Activated CD4-positive, alpha-beta T cell treated with anti-CD3 and anti-CD28 coated beads for 48 hours (primary cell): ENCODE measurements around the gene BHMT.
A peak's percentile ranks its signal among the peaks of the same experiment; 100 is the strongest.

Source experiments
- DNase-seq: peaks from one replicate; pipeline ENCODE4 v3.0.0-alpha.2; 2020

Gene BHMT, protein sequence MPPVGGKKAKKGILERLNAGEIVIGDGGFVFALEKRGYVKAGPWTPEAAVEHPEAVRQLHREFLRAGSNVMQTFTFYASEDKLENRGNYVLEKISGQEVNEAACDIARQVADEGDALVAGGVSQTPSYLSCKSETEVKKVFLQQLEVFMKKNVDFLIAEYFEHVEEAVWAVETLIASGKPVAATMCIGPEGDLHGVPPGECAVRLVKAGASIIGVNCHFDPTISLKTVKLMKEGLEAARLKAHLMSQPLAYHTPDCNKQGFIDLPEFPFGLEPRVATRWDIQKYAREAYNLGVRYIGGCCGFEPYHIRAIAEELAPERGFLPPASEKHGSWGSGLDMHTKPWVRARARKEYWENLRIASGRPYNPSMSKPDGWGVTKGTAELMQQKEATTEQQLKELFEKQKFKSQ

DNA sequence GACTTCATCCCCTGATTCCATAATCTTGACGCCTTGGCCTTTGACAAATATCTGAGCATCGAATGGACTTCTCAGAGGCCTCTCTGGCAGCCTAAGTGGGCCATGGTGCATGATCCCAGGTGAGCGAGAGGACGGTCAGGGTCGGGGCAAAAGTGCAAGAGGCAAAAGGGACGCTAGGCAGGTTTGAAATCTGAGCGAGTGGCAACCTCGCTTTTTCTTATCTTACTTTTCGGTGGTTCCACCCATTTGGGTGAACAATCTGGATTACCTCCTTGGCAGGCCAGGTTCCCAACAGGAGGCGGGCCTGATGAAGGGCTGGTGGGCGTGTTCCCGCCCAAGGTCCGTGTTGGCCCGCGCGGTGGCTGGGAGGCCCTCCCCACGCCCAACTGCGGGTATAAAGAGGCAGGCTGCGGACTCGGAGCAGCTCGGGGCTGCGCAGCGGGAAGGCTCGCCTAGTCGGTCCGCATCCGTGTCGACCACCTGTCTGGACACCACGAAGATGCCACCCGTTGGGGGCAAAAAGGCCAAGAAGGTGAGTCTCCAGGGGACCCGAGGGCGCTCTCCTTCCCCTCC lies at the start of gene BHMT:
Gene BHMT, plus strand, starts transcription at position 423 of the 573 bp plus-strand sequence. Its CDS starts 77 bp downstream, at position 500.
- DNase-seq: no peak

DNA sequence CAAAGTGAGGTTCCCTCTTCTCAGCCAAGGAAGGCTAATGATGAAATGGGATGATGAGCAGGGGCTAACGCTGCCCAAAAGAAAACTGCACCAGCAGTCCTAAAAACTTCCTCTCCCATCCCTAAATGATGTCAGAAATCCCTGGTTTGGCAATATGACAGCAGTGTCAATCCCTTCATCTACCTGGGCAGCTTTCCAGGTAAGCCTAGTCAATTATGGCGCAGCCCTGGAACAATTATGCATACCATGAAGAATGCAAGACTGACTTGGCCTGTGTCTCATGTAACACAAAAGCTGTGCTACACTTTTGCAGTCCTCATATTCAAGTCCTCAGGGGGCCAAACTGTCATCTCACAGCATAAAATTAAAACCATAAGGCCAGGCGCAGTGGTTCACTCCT lies 49.2 kb upstream of the BHMT start:
- no peak for DNase-seq

DNA sequence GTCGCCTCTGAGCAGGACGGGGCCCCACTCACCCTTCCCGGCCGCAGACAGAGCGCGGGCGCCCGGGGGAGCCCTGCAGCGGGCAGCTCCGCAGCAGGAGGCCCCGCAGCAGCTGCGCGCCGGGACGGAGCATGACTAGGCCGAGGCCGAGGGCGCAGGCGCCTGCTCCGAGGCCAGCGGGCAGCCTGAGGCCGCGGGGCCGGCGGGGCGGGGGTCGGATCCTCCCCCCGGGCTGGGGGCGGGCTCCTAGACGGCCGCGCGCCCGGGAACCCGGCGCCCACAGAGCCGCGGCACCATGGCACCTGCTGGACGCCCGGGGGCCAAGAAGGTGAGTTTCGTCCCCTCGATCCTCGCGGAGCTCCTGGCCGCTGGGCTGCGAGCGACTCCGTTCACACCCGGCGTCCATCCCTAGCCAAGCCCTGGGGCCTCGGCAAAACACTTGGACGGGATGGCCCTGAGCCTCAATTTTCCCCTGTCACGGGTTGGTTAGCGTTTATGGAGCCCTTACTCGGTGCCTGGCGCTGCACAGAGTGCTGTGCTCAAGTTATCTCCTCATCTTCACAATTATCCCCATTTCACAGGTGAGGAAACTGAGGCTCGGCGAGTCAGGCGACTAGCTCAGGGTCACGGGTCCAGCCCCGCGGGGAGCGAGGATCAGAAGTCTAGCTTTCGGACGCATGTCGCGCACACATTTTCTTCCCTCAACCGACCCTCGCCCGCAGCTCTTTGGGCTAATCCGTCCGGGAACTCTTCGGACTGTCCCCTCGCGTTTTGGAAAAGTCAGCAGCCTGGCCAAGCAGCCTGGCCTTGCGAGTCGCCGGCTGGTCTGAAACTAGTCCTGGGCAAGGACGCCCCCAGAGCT lies 41.9 kb upstream of the BHMT start, which contains the start of the genes BHMT2 and DMGDH:
Gene BHMT2, plus strand, starts transcription at position 280 of the 862 bp plus-strand sequence. Its CDS starts 16 bp downstream, at position 296.
Gene DMGDH, minus strand, starts transcription at position 187 of the 862 bp plus-strand sequence. Its CDS starts 54 bp downstream, at position 133.
- DNase-seq: no peak

GRCh38 chr5:79070350-79070667 lies 41.3 kb upstream of the BHMT start:
- no peak for DNase-seq

DNA sequence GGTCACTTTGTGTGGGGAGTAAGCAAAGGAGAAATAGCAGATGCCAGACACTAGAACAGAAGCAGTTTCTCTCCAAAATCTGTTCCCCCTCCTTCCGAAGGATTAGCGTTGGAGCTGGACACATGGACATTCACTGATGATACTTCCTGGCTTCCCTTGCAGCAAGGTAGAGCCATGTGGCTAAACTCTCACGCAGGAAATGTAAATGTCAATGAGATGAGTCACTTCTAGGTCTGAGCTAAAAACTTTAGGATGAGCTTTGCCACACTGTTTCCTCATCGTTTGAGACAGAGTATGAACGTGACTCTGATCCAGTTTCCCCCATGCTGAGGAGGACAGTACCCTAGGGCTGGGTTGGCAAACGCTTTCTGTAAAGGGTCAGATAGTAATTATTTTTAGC lies 37.0 kb upstream of the BHMT start:
- DNase-seq: no peak

DNA sequence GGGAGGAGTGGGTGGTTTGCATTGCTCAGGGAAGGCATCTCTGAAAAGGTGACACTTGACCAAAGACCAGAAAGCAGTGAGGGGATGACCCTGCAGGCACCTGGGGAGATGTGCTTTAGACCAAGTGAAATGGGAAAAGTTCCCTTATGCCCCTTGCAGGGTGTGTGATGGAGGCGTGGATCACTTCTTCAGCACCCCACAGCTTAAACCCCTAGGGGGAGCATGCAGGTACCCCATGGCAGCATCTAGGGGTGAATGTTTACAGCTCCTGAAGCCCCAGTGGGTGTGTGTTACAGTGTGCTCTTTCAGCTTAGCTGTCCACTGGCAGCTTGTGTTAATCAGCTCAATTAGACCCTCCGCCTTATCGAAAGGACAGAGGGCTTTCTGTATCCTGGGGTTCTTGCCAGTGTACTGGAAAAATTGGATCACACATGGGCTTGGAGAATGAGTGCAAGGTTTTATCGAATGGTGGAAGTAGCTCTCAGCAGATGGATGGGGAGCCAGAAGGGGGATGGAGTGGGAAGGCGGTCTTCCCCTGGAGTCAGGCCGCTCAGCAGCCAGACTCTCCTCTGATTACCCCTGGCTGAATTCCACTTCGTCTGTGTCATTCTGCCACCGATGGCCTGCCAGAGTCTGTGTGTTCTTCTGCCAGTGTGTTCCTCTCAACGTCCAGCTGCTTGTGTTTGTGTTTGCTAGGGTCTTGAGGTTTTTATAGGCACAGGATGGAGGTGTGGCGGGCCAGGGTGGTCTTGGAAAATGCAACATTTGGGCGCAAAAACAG lies 35.8 kb upstream of the BHMT start:
- DNase-seq: no peak

DNA sequence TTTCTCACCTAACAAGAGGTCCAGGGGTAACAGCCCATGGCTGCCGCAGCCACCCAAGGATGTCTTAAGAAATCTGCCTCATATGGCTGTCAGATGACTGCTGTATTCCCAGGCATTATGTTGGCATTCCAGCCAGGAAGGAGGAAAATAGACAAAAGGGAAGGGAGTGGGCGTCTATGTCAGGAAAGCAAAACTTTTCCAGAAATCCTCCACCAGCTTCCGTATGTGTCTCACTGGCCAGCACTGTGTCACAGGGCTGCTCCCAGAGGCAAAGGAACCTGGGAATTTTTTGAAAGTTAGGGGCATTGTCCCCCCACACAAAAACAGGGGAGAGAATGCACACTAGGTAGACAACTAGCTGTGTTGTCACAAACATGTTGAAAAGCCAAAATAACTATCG lies 34.8 kb upstream of the BHMT start:
- DNase-seq: no peak

DNA sequence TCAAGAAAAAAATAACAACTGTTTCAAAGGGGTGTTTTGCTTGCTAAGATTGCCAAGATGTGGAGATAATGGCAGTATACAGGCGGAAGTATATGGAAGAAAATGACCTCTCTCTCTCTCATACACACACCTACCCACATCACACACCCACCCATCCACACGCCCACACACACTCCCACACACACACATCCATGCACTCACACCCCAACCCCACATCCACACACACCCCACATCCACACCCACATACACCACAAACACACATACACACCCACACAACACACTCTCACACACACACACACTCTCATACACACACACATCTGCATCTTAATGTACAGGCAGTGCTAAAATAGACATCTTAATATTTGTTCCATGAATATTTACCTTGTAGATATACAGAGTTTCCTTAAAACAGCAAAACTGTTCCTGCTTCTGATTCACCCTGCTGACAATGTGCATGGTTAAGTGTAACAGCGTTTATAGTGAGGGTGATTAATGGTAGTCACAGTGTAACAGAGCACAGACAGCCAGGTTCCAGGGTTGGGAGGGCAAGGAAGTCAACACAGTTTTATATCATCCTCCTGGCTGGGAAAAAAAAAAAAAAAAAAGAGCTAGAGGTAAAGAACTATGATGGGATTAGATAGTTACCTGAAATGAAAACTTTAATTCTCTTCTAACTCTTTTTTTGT lies 33.8 kb upstream of the BHMT start:
- DNase-seq: no peak

DNA sequence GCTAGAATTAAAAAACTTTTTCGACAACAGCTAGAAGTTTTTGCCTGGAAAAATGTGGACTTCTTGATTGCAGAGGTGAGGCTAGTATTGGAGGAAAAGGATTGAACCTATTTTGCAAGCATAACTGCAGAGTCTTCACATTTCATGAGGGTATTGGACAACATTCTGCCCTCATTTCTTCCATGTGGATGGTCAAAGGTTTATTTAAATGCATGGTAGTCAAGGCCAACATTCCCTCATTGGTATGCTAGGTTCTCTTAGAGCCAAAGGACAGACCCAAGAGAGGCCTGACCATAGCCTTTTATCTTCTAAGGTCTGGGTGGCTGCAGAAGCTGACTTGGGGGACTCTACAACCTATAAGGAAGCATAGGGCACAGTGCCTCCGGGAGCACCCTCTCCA lies 30.8 kb upstream of the BHMT start:
- no peak for DNase-seq

DNA sequence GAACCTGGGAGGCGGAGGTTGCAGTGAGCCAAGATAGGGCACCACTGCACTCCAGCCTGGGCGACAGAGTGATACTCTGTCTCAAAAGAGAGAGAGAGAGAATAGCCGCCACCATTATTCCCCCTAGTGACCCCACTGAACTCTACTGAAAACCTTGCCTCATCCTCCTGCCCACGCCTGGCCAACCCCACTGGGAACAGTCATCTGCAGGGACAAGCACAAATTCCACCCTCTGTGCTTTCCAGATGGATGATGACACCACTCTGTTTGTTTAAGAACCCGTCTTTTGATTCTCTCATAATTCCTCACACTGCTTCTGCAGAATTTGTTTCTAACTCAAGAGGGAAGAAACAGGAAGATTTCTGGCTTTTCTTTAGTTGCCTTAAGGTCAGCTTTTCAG lies 29.8 kb upstream of the BHMT start:
- no peak for DNase-seq

- no peak for DNase-seq
These were observed 25.5 kb upstream of the BHMT start for GRCh38 chr5:79086116-79086515.

- no peak for DNase-seq
These were observed 23.1 kb upstream of the BHMT start for GRCh38 chr5:79088507-79088906.

- no peak for DNase-seq
These were observed 20.5 kb upstream of the BHMT start for GRCh38 chr5:79091064-79091463.

DNA sequence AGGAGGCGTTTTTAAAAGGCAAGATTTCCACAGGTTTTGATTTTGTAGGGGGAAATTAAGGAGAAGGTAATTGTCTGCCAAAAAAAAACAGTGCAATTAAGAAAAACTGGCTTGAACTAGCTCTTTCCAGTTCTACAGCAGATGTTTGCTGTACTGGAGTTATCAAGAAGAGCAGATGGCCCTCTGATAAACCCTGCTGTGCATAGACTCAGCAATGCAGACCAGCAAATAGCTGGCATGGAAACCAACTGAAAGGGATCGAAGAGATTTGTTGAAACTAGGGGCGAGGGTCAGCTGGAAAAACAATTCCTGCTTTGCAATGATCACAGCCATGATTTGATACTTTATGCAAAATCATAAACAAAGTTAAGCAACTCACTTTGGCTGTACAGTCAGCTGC lies 17.8 kb upstream of the BHMT start:
- DNase-seq: no peak

DNA sequence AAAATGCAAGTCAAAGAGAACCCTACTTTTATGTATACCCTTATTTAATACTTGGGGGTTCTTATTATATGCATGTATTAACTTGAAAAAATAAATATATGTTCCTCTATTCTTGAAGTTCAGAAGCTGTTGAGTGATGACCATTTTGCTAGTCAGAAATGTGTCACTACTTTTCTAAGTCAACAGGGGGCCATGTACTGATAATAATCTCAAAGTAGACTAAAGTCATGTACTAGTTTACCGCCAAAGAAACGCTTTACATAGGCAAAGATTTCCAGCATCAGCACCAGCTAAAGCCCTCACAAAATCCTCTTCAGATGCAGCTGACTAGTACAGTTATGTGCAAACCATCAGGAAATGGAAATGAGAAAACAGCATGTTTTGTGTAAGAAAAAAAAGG lies 5.7 kb upstream of the BHMT start:
- no peak for DNase-seq

DNA sequence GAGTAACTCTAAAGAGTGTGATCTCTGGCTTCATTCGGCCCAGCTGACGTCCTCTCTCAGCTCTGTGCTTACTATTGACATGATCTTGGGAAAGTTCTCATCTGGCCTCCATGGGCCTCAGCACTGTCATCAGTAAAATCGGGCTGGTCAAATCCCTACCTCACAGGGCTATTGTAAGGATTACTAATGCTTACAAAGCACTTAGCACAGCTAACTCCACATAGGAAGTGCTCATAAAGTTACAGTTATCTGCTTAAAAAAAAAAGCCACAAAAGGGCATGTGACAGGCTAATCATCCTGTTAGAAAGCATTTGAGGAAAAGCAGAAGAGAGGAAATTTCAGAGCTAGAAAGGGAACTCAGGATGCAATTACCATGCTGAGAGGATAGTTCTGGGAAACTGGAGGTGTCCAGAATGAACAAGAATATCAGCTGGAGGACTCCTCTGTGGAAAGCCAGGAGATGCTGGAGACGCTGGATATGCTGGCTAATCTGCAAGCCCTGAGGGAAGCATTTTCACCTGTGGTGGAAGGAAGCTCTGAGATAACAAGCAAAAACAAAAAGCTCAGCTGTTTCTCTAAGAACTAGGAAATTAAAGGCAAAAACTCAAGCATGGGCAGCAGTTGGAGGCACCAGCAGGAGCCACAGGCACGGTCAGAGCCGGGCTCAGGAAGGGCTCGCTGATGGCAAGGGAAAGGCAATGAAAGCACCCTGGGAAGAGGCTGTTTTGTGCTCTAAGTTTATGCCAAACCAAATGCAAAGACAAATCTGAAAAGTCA lies 4.4 kb upstream of the BHMT start:
- no peak for DNase-seq

DNA sequence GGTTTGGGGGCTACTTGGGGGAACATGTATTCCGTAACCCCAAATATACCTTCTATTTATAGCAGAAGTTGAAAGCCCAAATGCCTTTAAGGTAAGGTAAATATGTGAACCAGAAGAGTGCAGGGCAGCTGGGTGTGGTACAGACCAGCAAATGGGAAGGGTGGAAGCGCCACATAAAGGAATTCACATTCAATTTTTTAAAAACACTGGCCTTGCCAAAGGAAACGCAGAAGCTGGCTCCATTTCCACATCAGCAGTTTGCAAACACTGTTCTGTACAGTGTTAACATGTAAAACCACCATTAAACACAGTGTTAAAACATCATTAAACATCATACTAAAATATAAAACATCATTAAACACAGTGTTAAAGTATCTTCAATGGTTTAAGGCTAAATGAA lies 3.5 kb upstream of the BHMT start:
- DNase-seq: no peak

DNA sequence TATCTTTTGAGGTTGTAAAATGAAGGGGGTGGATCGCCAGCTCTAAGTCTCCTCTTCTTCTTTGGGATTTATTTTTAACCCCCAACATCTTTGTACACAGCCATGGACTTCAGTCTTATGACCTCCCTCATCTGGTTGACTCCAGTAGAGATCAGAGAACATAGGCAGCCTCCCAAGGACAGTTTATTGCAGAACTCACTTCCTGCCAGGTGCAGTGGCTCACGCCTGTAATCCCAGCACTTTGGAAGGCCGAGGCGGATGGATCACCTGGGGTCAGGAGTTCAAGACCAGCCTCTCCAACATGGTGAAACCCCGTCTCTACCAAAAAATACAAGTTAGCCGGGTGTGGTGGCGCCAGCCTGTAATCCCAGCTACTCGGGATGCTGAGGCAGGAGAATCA lies 2.8 kb upstream of the BHMT start:
- no peak for DNase-seq

DNA sequence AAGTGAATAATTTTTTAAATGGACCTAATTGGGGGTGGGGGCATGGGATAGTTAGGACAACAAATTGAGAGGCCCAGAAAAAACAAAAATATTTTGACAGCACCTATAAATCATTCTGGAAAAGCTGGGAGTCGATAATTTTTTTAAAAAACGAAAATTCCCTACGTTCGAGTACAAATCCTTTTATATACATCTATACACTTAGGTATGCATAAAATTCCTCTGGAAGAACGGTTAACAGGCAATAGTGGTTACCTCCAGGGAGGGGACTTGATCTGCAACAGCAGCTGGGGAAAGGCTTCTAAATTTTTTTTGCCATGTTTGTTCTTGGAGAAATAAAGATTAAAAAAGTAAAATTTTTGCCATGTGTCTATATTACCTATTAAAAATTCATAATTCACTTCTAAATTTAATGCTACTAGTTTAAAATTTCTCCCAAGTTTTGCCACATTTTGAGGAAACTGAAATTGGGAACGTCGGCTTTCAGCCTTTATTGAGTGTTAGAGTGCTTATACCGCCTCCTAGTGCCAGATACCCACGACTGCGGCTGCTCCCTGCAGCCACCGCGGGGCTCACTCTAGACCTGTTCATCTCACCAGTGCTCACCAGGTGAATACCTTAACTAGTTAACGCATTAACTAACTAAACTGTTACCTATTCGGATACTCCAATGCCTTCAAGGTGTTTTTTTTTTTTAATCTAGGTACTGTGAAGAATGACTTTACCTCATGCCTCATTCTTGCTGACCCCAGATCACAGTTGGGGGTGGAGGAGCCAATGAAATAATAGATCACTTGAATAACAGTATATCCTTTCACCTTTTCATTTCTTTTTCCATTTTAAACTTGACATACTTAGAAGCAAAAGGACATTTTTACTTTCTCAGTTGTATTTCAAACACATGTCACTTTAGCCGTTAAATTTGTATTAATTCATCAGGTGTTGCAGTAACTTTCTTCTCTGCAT lies 1.8 kb upstream of the BHMT start:
- peak; percentile 50 for DNase-seq
